DOHH2 (cell line): ENCODE data around the gene FOXC2.

Experiments used
- H3F3A ChIP-seq: fragments of 200-600 bp; sonication (generic), shearing (Covaris generic); 2 replicates; pipeline ENCODE4 v1.6.0; 2016; ENCODE audit warnings: antibody characterized with exemption, mild to moderate bottlenecking; ENCODE audit not compliant: control insufficient read depth, insufficient read depth
- H3K27ac ChIP-seq: fragments of 200-600 bp; sonication (generic); 2 replicates; pipeline ENCODE4 v1.5.1; 2014; ENCODE audit warnings: low read depth, mild to moderate bottlenecking, low read length, moderate library complexity
- H3K27me3 ChIP-seq: fragments of 200-600 bp; sonication (generic); 2 replicates; pipeline ENCODE4 v1.6.1; 2014; ENCODE audit warnings: mild to moderate bottlenecking, low read length, mixed read lengths; ENCODE audit not compliant: control insufficient read depth
- H3K36me3 ChIP-seq: fragments of 200-600 bp; sonication (generic); 2 replicates; pipeline ENCODE4 v1.6.1; 2014; ENCODE audit warnings: mild to moderate bottlenecking, low read length, moderate library complexity, mixed read lengths; ENCODE audit not compliant: control insufficient read depth
- H3K4me1 ChIP-seq: fragments of 200-600 bp; sonication (generic); 2 replicates; pipeline ENCODE4 v1.6.1; 2014; ENCODE audit warnings: mild to moderate bottlenecking, low read length, mixed read lengths; ENCODE audit not compliant: control insufficient read depth
- H3K4me2 ChIP-seq: fragments of 200-600 bp; sonication (generic); 2 replicates; pipeline ENCODE4 v1.6.0; 2014; ENCODE audit warnings: mild to moderate bottlenecking, low read length, moderate library complexity
- H3K4me3 ChIP-seq: fragments of 200-600 bp; sonication (generic); 2 replicates; pipeline ENCODE4 v1.5.1; 2014; ENCODE audit warnings: mild to moderate bottlenecking, low read length, mixed read lengths
- H3K79me2 ChIP-seq: fragments of 200-600 bp; sonication (generic); 2 replicates; pipeline ENCODE4 v1.6.1; 2014; ENCODE audit warnings: mild to moderate bottlenecking, low read length, mixed read lengths; ENCODE audit not compliant: control insufficient read depth
- H3K9me2 ChIP-seq: fragments of 200-600 bp; sonication (generic); replicated peaks from 2 replicates; pipeline ENCODE4 v1.6.1; 2014; ENCODE audit warnings: mild to moderate bottlenecking, low read length, mixed read lengths; ENCODE audit not compliant: control insufficient read depth
- H3K9me3 ChIP-seq: fragments of 200-600 bp; sonication (generic); 2 replicates; pipeline ENCODE4 v1.6.1; 2014; ENCODE audit warnings: antibody characterized with exemption, low read length, mixed read lengths; ENCODE audit not compliant: control insufficient read depth, insufficient read depth
- H4K20me1 ChIP-seq: fragments of 200-600 bp; sonication (generic); 2 replicates; pipeline ENCODE4 v1.6.0; 2014; ENCODE audit warnings: low read depth, mild to moderate bottlenecking, antibody characterized with exemption, low read length, moderate library complexity; ENCODE audit not compliant: control insufficient read depth, insufficient read depth
- EZH2phosphoT487 ChIP-seq: fragments of 200-600 bp; sonication (generic); IDR thresholded peaks from 2 replicates; pipeline ENCODE4 v1.6.1; 2017; ENCODE audit warnings: borderline replicate concordance, mild to moderate bottlenecking, antibody characterized with exemption, low read length, moderate library complexity, mixed read lengths
- TF ChIP-seq, protein P1 (sequence below): fragments of 200-600 bp; sonication (generic); IDR thresholded peaks from one replicate; pipeline ENCODE4 v1.5.1; 2014; ENCODE audit warnings: antibody characterized with exemption, mild to moderate bottlenecking, low read depth, low read length; ENCODE audit not compliant: poor library complexity, severe bottlenecking

Gene FOXC2

DNA sequence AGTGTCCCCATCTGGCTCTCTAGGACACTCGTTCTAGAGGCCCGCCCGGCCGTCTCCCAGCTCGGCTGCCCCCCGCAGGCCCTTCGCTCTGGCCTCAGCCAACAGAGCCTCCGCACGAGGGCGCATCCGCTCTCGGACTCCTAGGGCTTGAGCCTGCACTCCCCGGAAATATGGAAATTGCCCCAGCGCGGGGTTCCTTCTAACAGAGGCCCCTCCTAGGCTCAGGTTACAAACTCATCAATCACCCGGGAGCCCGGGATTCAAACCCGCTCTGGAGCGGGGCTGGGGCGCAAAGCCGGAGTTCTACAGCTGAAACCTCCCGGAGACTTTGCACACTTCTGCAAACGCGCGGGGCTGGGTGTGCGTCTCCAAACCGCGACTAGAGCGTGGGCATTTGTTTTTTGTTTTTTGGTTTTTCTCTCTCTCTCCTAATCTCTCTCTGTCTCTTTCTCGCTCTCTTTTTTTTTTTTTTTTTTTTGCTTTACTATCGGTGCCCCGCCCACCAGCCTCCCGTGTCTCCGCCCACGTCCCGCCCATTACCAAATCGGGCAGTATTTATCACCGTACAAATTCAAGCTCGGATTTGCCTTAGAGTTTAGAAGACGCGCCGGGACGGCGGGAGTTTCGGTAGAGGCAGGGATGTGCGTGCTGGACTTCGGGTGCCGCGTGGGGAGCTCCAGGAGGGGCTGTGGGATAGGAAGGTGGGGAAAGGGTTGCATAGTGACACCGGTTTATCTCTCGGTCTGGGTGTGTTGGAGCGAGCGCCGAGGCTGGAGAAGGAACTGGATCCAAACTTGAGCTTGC, 9.3 kb downstream of the FOXC2 start:
- Histone ChIP-seq H3K27me3 (no peaks in the 10 kb centered on the region), H3K4me3 (no peak overlapping the region), H3K79me2 (no peaks in the 10 kb centered on the region), H3F3A (no peaks in the 10 kb centered on the region), H3K36me3 (no peaks in the 10 kb centered on the region), H3K4me2 (no peak overlapping the region), H3K9me2 (no peaks in the 10 kb centered on the region), H4K20me1 (no peaks in the 10 kb centered on the region), H3K27ac (no peak overlapping the region), H3K4me1 (no peaks in the 10 kb centered on the region), H3K9me3 (no peaks in the 10 kb centered on the region)
- TF ChIP-seq, protein P1, sequence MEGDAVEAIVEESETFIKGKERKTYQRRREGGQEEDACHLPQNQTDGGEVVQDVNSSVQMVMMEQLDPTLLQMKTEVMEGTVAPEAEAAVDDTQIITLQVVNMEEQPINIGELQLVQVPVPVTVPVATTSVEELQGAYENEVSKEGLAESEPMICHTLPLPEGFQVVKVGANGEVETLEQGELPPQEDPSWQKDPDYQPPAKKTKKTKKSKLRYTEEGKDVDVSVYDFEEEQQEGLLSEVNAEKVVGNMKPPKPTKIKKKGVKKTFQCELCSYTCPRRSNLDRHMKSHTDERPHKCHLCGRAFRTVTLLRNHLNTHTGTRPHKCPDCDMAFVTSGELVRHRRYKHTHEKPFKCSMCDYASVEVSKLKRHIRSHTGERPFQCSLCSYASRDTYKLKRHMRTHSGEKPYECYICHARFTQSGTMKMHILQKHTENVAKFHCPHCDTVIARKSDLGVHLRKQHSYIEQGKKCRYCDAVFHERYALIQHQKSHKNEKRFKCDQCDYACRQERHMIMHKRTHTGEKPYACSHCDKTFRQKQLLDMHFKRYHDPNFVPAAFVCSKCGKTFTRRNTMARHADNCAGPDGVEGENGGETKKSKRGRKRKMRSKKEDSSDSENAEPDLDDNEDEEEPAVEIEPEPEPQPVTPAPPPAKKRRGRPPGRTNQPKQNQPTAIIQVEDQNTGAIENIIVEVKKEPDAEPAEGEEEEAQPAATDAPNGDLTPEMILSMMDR = no peak
- no peak for TF ChIP-seq EZH2phosphoT487

DNA sequence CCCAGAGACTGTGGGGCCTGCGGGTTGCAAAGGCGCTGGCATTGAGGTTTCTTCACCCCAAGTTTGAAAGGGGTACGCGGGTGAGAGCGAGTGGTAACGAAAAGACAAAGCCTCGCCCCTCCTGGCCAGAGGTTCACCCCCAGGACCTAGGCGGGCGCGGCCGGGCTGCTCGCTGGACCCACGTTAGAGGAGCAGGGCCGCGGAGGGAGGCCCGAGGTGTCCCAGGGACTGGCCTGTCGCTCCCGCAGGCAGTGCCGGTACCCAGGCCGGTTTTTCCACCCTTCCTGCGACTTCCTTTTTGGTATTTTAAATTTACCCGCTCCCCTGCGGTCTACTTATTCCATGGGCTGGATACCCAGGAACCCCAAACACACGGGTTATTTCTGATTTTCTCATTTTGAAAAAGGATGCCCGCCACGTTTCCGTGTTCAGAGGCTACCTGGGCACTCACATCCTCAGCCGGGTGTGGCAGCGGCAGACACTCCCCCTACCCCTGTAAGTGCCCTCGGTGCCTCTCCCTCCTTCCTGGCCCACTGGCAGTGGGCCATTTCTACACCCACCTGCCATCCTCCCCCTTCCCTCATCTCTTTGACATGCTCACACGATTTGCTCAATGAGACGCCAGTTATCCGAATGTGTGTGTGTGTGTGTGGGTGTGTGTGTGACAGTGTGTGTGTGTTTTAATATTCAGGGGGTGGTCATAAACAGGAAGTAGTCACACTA, 10.1 kb downstream of the FOXC2 start:
- Histone ChIP-seq H3F3A (no peaks in the 10 kb centered on the region), H3K36me3 (no peaks in the 10 kb centered on the region), H3K9me2 (no peaks in the 10 kb centered on the region), H4K20me1 (no peaks in the 10 kb centered on the region), H3K9me3 (no peaks in the 10 kb centered on the region), H3K27ac (no peak overlapping the region), H3K4me1 (no peaks in the 10 kb centered on the region), H3K4me3 (no peak overlapping the region), H3K27me3 (no peaks in the 10 kb centered on the region), H3K79me2 (no peaks in the 10 kb centered on the region), H3K4me2 (no peak overlapping the region)
- no peak for TF ChIP-seq EZH2phosphoT487
- TF ChIP-seq, protein P1 = no peak

DNA sequence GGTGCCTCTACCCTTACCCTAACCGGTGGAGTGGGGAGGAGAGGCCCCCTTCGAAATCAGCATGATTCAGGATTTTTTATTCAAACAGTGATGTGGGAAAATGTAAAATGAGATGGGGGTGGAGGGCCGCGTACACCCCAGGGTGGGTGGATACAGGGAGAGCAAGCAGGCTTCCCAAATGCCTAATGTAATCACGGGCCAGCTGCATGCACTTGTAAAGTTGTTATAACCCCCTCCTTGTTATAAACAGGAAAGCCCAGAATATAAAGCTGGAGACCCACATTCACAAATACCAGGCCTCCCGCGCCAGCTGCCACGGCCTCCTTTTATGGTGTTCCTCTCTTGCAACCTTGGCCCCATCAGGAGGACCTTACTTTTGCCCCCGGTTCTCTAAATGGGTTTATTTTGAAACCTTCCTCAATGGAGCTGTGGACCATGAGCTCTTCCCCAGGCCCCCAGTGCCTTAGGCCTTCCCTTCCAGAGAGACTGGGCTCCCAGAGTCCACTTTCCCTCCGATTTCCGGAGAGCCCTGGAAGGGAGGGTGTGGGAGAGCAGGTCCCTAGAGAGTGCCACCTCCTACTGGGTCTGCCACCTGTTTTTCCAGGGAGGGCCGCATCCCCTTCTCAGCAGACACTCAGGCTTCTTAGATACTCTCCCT, 10.8 kb downstream of the FOXC2 start:
- no peaks in the 10 kb centered on the region for H4K20me1 ChIP-seq
- H3K79me2 ChIP-seq = no peaks in the 10 kb centered on the region
- no peaks in the 10 kb centered on the region for H3F3A ChIP-seq
- H3K27me3 ChIP-seq = no peaks in the 10 kb centered on the region
- no peak overlapping the region for H3K4me3 ChIP-seq
- H3K9me2 ChIP-seq = no peaks in the 10 kb centered on the region
- no peak overlapping the region for H3K27ac ChIP-seq
- no peaks in the 10 kb centered on the region for H3K36me3 ChIP-seq
- H3K4me2 ChIP-seq = no peak overlapping the region
- TF ChIP-seq EZH2phosphoT487 = no peak
- TF ChIP-seq, protein P1 = no peak
- H3K9me3 ChIP-seq = no peaks in the 10 kb centered on the region
- H3K4me1 ChIP-seq = no peaks in the 10 kb centered on the region
